Measurements from ENCODE around the gene CCL1. TPM values are rescaled to one million over a fixed set of nuclear protein-coding genes. Genes with fewer than 3 reads are reported as not detected.

CCL1 gene
- total RNA-seq, 1 experiment from 2014 or later = not detected

DNA sequence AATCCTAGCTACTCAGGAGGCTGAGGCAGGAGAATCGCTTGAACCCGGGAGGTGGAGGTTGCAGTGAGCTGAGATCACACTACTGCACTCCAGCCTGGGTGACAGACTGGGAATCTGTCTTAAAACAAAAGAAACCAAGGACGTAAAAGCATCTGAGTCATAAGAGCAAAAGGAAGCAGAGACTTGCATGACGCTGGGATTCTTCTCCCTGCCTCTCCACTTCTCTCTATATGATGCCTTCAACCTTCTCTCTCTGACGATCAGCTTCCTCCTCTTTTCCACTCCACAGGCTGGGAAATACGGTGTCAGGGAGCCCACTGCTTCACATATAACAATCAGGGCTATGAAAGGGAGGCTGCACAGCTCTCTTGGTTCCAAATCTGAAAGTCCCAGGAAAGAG lies 43.2 kb upstream of the CCL1 start:
- ChIA-PET CTCF (interaction anchor here (1.0 to 1.6 kb wide), 2 partner anchors 10 to 14 kb away, joined by 3 to 6 read pairs; no protein-coding TSS in a partner anchor), POLR2A (no interaction called here)
- Mint-ChIP-seq H3K4me1 (peaks cover 21% of the 10 kb centered on the region), H3K4me3 (no peak overlapping the region), H3K9me3 (no peaks in the 10 kb centered on the region), H3K27ac (no peak overlapping the region), H3K27me3 (ENCODE audit: low read depth) (peaks cover 54% of the 10 kb centered on the region), H3K36me3 (no peaks in the 10 kb centered on the region)
- DNase-seq (ENCODE audit: low spot score) = no peak
- ATAC-seq = no peak
- TF ChIP-seq FOXJ3 (CRISPR knock-in tag; IDR thresholded peaks at IDR 0.05; ENCODE audit: borderline replicate concordance) = no peak
- no peak for TF ChIP-seq SOX15 (CRISPR knock-in tag; IDR thresholded peaks at IDR 0.05)
- TF ChIP-seq, protein P1, sequence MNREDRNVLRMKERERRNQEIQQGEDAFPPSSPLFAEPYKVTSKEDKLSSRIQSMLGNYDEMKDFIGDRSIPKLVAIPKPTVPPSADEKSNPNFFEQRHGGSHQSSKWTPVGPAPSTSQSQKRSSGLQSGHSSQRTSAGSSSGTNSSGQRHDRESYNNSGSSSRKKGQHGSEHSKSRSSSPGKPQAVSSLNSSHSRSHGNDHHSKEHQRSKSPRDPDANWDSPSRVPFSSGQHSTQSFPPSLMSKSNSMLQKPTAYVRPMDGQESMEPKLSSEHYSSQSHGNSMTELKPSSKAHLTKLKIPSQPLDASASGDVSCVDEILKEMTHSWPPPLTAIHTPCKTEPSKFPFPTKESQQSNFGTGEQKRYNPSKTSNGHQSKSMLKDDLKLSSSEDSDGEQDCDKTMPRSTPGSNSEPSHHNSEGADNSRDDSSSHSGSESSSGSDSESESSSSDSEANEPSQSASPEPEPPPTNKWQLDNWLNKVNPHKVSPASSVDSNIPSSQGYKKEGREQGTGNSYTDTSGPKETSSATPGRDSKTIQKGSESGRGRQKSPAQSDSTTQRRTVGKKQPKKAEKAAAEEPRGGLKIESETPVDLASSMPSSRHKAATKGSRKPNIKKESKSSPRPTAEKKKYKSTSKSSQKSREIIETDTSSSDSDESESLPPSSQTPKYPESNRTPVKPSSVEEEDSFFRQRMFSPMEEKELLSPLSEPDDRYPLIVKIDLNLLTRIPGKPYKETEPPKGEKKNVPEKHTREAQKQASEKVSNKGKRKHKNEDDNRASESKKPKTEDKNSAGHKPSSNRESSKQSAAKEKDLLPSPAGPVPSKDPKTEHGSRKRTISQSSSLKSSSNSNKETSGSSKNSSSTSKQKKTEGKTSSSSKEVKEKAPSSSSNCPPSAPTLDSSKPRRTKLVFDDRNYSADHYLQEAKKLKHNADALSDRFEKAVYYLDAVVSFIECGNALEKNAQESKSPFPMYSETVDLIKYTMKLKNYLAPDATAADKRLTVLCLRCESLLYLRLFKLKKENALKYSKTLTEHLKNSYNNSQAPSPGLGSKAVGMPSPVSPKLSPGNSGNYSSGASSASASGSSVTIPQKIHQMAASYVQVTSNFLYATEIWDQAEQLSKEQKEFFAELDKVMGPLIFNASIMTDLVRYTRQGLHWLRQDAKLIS (CRISPR knock-in tag; IDR thresholded peaks at IDR 0.05; ENCODE audit: borderline replicate concordance) = no peak
- no peak for TF ChIP-seq ZNF416 (CRISPR knock-in tag; IDR thresholded peaks at IDR 0.05)
- TF ChIP-seq, protein P2, sequence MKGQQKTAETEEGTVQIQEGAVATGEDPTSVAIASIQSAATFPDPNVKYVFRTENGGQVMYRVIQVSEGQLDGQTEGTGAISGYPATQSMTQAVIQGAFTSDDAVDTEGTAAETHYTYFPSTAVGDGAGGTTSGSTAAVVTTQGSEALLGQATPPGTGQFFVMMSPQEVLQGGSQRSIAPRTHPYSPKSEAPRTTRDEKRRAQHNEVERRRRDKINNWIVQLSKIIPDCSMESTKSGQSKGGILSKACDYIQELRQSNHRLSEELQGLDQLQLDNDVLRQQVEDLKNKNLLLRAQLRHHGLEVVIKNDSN (CRISPR knock-in tag; IDR thresholded peaks at IDR 0.05) = no peak
- TF ChIP-seq, protein P3, sequence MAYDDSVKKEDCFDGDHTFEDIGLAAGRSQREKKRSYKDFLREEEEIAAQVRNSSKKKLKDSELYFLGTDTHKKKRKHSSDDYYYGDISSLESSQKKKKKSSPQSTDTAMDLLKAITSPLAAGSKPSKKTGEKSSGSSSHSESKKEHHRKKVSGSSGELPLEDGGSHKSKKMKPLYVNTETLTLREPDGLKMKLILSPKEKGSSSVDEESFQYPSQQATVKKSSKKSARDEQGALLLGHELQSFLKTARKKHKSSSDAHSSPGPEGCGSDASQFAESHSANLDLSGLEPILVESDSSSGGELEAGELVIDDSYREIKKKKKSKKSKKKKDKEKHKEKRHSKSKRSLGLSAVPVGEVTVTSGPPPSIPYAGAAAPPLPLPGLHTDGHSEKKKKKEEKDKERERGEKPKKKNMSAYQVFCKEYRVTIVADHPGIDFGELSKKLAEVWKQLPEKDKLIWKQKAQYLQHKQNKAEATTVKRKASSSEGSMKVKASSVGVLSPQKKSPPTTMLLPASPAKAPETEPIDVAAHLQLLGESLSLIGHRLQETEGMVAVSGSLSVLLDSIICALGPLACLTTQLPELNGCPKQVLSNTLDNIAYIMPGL (CRISPR knock-in tag; IDR thresholded peaks at IDR 0.05) = no peak

DNA sequence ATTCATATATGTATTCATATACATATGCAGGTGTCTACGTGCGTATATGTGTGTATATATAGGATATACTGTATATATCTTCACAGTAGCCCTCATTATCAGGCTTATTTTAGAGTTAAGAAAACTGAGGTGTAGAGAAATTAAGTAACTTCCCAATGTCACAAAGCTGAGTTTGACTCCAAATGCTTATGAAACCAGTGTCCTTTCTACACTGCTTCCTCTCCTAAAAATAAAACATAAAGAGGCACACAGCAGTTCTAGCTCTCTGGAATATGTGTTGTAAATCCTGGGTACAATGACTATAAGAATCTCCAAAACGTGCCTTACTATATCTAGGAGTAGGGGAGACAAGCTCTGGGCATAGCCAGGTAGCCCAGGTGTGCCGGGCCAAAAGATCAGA lies 40.0 kb upstream of the CCL1 start:
- peaks cover 6% of the 10 kb centered on the region for H3K4me1 Mint-ChIP-seq

More for the DNA sequence above, 40.0 kb upstream of the CCL1 start:
- H3K4me3 Mint-ChIP-seq = no peak overlapping the region
- DNase-seq (ENCODE audit: low spot score) (no peak), ATAC-seq (no peak)
- H3K36me3 Mint-ChIP-seq = no peaks in the 10 kb centered on the region
- peaks cover 34% of the 10 kb centered on the region for H3K27me3 Mint-ChIP-seq (ENCODE audit: low read depth)
- no peak overlapping the region for H3K27ac Mint-ChIP-seq
- TF ChIP-seq FOXJ3 (CRISPR knock-in tag; IDR thresholded peaks at IDR 0.05; ENCODE audit: borderline replicate concordance) (no peak), CBFB (CRISPR knock-in tag; IDR thresholded peaks at IDR 0.05; ENCODE audit: low read depth) (no peak)
- TF ChIP-seq, protein P4, sequence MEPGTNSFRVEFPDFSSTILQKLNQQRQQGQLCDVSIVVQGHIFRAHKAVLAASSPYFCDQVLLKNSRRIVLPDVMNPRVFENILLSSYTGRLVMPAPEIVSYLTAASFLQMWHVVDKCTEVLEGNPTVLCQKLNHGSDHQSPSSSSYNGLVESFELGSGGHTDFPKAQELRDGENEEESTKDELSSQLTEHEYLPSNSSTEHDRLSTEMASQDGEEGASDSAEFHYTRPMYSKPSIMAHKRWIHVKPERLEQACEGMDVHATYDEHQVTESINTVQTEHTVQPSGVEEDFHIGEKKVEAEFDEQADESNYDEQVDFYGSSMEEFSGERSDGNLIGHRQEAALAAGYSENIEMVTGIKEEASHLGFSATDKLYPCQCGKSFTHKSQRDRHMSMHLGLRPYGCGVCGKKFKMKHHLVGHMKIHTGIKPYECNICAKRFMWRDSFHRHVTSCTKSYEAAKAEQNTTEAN (CRISPR knock-in tag; IDR thresholded peaks at IDR 0.05) = no peak
- TF ChIP-seq, protein P5, sequence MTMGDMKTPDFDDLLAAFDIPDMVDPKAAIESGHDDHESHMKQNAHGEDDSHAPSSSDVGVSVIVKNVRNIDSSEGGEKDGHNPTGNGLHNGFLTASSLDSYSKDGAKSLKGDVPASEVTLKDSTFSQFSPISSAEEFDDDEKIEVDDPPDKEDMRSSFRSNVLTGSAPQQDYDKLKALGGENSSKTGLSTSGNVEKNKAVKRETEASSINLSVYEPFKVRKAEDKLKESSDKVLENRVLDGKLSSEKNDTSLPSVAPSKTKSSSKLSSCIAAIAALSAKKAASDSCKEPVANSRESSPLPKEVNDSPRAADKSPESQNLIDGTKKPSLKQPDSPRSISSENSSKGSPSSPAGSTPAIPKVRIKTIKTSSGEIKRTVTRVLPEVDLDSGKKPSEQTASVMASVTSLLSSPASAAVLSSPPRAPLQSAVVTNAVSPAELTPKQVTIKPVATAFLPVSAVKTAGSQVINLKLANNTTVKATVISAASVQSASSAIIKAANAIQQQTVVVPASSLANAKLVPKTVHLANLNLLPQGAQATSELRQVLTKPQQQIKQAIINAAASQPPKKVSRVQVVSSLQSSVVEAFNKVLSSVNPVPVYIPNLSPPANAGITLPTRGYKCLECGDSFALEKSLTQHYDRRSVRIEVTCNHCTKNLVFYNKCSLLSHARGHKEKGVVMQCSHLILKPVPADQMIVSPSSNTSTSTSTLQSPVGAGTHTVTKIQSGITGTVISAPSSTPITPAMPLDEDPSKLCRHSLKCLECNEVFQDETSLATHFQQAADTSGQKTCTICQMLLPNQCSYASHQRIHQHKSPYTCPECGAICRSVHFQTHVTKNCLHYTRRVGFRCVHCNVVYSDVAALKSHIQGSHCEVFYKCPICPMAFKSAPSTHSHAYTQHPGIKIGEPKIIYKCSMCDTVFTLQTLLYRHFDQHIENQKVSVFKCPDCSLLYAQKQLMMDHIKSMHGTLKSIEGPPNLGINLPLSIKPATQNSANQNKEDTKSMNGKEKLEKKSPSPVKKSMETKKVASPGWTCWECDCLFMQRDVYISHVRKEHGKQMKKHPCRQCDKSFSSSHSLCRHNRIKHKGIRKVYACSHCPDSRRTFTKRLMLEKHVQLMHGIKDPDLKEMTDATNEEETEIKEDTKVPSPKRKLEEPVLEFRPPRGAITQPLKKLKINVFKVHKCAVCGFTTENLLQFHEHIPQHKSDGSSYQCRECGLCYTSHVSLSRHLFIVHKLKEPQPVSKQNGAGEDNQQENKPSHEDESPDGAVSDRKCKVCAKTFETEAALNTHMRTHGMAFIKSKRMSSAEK (CRISPR knock-in tag; IDR thresholded peaks at IDR 0.05; ENCODE audit: borderline replicate concordance) = no peak
- TF ChIP-seq, protein P6, sequence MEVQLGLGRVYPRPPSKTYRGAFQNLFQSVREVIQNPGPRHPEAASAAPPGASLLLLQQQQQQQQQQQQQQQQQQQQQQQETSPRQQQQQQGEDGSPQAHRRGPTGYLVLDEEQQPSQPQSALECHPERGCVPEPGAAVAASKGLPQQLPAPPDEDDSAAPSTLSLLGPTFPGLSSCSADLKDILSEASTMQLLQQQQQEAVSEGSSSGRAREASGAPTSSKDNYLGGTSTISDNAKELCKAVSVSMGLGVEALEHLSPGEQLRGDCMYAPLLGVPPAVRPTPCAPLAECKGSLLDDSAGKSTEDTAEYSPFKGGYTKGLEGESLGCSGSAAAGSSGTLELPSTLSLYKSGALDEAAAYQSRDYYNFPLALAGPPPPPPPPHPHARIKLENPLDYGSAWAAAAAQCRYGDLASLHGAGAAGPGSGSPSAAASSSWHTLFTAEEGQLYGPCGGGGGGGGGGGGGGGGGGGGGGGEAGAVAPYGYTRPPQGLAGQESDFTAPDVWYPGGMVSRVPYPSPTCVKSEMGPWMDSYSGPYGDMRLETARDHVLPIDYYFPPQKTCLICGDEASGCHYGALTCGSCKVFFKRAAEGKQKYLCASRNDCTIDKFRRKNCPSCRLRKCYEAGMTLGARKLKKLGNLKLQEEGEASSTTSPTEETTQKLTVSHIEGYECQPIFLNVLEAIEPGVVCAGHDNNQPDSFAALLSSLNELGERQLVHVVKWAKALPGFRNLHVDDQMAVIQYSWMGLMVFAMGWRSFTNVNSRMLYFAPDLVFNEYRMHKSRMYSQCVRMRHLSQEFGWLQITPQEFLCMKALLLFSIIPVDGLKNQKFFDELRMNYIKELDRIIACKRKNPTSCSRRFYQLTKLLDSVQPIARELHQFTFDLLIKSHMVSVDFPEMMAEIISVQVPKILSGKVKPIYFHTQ (CRISPR knock-in tag; IDR thresholded peaks at IDR 0.05) = no peak
- H3K9me3 Mint-ChIP-seq = no peaks in the 10 kb centered on the region
- ChIA-PET CTCF (interaction anchor here (0.9 kb wide), 1 partner anchor 41 kb away, joined by 3 read pairs; no protein-coding TSS in a partner anchor), POLR2A (no interaction called here)

Measured in WTC11 (cell line).